H1 (cell line): ENCODE data around the gene ANAPC16. TPM values are rescaled to one million over a fixed set of nuclear protein-coding genes. Genes with fewer than 3 reads are reported as not detected.

Experiments
- CTCF ChIA-PET: fragments of 300-600 bp; sonication (Branson Sonifier 250); formaldehyde crosslinking; loops from one replicate; lab custom pipeline; 2021; ENCODE audit not compliant: partially characterized antibody; lab: Charles Lee
- POLR2A ChIA-PET: fragments of 300-600 bp; sonication (Branson Sonifier 250); formaldehyde crosslinking; loops from one replicate; lab custom pipeline; 2021; ENCODE audit warnings: inconsistent platforms; ENCODE audit not compliant: partially characterized antibody; lab: Charles Lee
- DNase-seq, 2 experiments: peaks; one replicate each; pipeline versions ENCODE4 v3.0.0 to v3.0.0-alpha.2; 2010 to 2022; ENCODE audit warnings: low spot score in 2 of 2, low read depth in 1 of 2, mixed read lengths in 1 of 2
- FAIRE-seq: peaks from 2 replicates; lab custom pipeline; 2011; peaks lifted over from hg19 to GRCh38; lab: Jason Lieb, UNC
- H2AFZ ChIP-seq: 2 replicates; pipeline ENCODE4 v1.8.1; 2012; ENCODE audit warnings: low read length, inconsistent platforms
- H2AK5ac ChIP-seq: 2 replicates; pipeline ENCODE4 v1.6.1; 2013; ENCODE audit warnings: low read depth, low read length
- H2BK120ac ChIP-seq: replicated peaks from 2 replicates; pipeline ENCODE3; 2013; ENCODE audit warnings: low read depth, low read length, inconsistent platforms
- H2BK12ac ChIP-seq: 2 replicates; pipeline ENCODE4 v1.6.1; 2013; ENCODE audit warnings: low read depth, low read length
- H2BK15ac ChIP-seq: 2 replicates; pipeline ENCODE4 v1.6.1; 2013; ENCODE audit warnings: low read length
- H2BK20ac ChIP-seq: 2 replicates; pipeline ENCODE4 v1.6.1; 2013; ENCODE audit warnings: low read length
- H2BK5ac ChIP-seq: 2 replicates; pipeline ENCODE4 v1.6.1; 2013; ENCODE audit warnings: low read depth, low read length
- H3K14ac ChIP-seq: 2 replicates; pipeline ENCODE4 v1.6.1; 2013; ENCODE audit warnings: inconsistent platforms; ENCODE audit not compliant: insufficient read length
- H3K18ac ChIP-seq: 2 replicates; pipeline ENCODE4 v1.6.1; 2013; ENCODE audit warnings: low read length; ENCODE audit errors: extremely low read depth
- H3K23ac ChIP-seq: 2 replicates; pipeline ENCODE4 v1.6.1; 2013; ENCODE audit warnings: inconsistent platforms; ENCODE audit not compliant: insufficient read length
- H3K23me2 ChIP-seq: 2 replicates; pipeline ENCODE4 v1.6.1; 2013; ENCODE audit warnings: low read depth, low read length
- H3K27ac ChIP-seq: 2 replicates; pipeline ENCODE4 v1.6.1; 2011; ENCODE audit warnings: low read depth, low read length, inconsistent platforms
- H3K27me3 ChIP-seq, 4 experiments: replicated peaks in 1 of 4; 1 replicate in 1 of 4; 2 replicates in 3 of 4; pipeline versions ENCODE4 v1.6.1 to v1.8.1; 2011 to 2013; ENCODE audit warnings: low read length in 3 of 4, mild to moderate bottlenecking in 3 of 4, inconsistent platforms in 2 of 4, mixed read lengths in 2 of 4, moderate library complexity in 1 of 4; ENCODE audit not compliant: control insufficient read depth in 3 of 4, insufficient read depth in 3 of 4; ENCODE audit errors: extremely low read depth in 1 of 4
- H3K36me3 ChIP-seq, 4 experiments: 2 replicates each; pipeline versions ENCODE4 v1.6.1 to v1.8.1; 2011 to 2013; ENCODE audit warnings: mild to moderate bottlenecking in 4 of 4, low read length in 3 of 4, moderate library complexity in 2 of 4, control low read depth in 1 of 4, inconsistent platforms in 1 of 4; ENCODE audit not compliant: insufficient read depth in 4 of 4, control insufficient read depth in 2 of 4
- H3K4ac ChIP-seq: replicated peaks from 2 replicates; pipeline ENCODE3; 2013; ENCODE audit warnings: low read length, low read depth, mixed read lengths, inconsistent platforms; ENCODE audit not compliant: insufficient read length
- H3K4me1 ChIP-seq, 4 experiments: replicated peaks in 1 of 4; 1 replicate in 1 of 4; 2 replicates in 3 of 4; pipeline versions ENCODE4 v1.6.1 to v1.8.1; 2011 to 2013; ENCODE audit warnings: low read length in 3 of 4, inconsistent platforms in 2 of 4, mixed read lengths in 1 of 4; ENCODE audit not compliant: insufficient read depth in 4 of 4, control insufficient read depth in 3 of 4
- H3K4me2 ChIP-seq, 2 experiments: 2 replicates each; pipeline versions ENCODE4 v1.6.1 to v1.8.1; 2011 to 2013; ENCODE audit warnings: low read depth in 2 of 2, low read length in 2 of 2, control low read depth in 1 of 2, inconsistent platforms in 1 of 2, mild to moderate bottlenecking in 1 of 2; ENCODE audit not compliant: insufficient read depth in 1 of 2
- H3K4me3 ChIP-seq, 4 experiments: fragments of 200-600, 300-600 bp in 1 of 4; sonication (generic), shearing (Covaris generic), sonication (Bioruptor Twin) in 1 of 4; 2 replicates each; pipeline versions ENCODE4 v1.5.1 to v1.8.1; 2011 to 2016; ENCODE audit warnings: low read length in 4 of 4, low read depth in 3 of 4, control low read depth in 2 of 4, inconsistent platforms in 2 of 4, mild to moderate bottlenecking in 2 of 4, mixed read lengths in 1 of 4, moderate library complexity in 1 of 4; ENCODE audit not compliant: insufficient read depth in 2 of 4; ENCODE audit errors: extremely low read depth in 1 of 4
- H3K56ac ChIP-seq: replicated peaks from 2 replicates; pipeline ENCODE3; 2013; ENCODE audit warnings: low read depth, mild to moderate bottlenecking, mixed read lengths, low read length, inconsistent platforms; ENCODE audit not compliant: insufficient read length
- H3K79me1 ChIP-seq: 2 replicates; pipeline ENCODE4 v1.6.1; 2013; ENCODE audit warnings: low read depth, low read length, control low read depth
- H3K79me2 ChIP-seq, 2 experiments: 2 replicates each; pipeline versions ENCODE4 v1.6.1 to v1.8.1; 2012 to 2013; ENCODE audit warnings: low read length in 2 of 2, mild to moderate bottlenecking in 2 of 2, inconsistent platforms in 1 of 2; ENCODE audit not compliant: insufficient read depth in 2 of 2, control insufficient read depth in 1 of 2
- H3K9ac ChIP-seq, 4 experiments: replicated peaks in 1 of 4; 1 replicate in 1 of 4; 2 replicates in 3 of 4; pipeline versions ENCODE4 v1.6.1 to v1.8.1; 2011 to 2013; ENCODE audit warnings: low read depth in 3 of 4, low read length in 3 of 4, control low read depth in 2 of 4, mild to moderate bottlenecking in 2 of 4, moderate library complexity in 2 of 4, inconsistent platforms in 1 of 4; ENCODE audit errors: extremely low read depth in 1 of 4
- H3K9me3 ChIP-seq, 2 experiments: 2 replicates each; pipeline versions ENCODE4 v1.6.1 to v1.8.1; 2012 to 2013; ENCODE audit warnings: mild to moderate bottlenecking in 2 of 2, moderate library complexity in 2 of 2, control low read depth in 1 of 2, inconsistent platforms in 1 of 2, low read depth in 1 of 2, low read length in 1 of 2, mixed read lengths in 1 of 2; ENCODE audit not compliant: insufficient read depth in 2 of 2
- H4K20me1 ChIP-seq, 2 experiments: replicated peaks in 1 of 2; 2 replicates each; pipeline versions ENCODE3 to v1.8.1; 2011 to 2013; ENCODE audit warnings: inconsistent platforms in 2 of 2, low read length in 2 of 2, mild to moderate bottlenecking in 1 of 2; ENCODE audit not compliant: insufficient read depth in 2 of 2, control insufficient read depth in 1 of 2
- H4K5ac ChIP-seq: 2 replicates; pipeline ENCODE4 v1.6.1; 2013; ENCODE audit warnings: low read length, low read depth, mixed read lengths, inconsistent platforms; ENCODE audit not compliant: insufficient read length
- H4K8ac ChIP-seq: 2 replicates; pipeline ENCODE4 v1.8.0; 2013; ENCODE audit warnings: mild to moderate bottlenecking, moderate library complexity, low read length, inconsistent platforms; ENCODE audit not compliant: insufficient read depth; ENCODE audit errors: extremely low read depth
- H4K91ac ChIP-seq: replicated peaks from 2 replicates; pipeline ENCODE3; 2013; ENCODE audit warnings: low read length, mixed read lengths, inconsistent platforms; ENCODE audit not compliant: insufficient read length
- CBX5 ChIP-seq: fragments of 300-800, 300-1000 bp; sonication (generic); IDR thresholded peaks from 2 replicates; pipeline ENCODE4 v1.7.1; 2016; ENCODE audit warnings: antibody characterized with exemption, low read length, low read depth
- CHD1 ChIP-seq: IDR thresholded peaks from 2 replicates; pipeline ENCODE4 v1.6.1; 2012; ENCODE audit warnings: low read depth, low read length, improper control_type of control experiment
- CHD2 ChIP-seq: IDR thresholded peaks from 2 replicates; pipeline ENCODE4 v1.6.1; 2012; ENCODE audit warnings: low read length, improper control_type of control experiment
- CTBP2 ChIP-seq: IDR thresholded peaks from 2 replicates; pipeline ENCODE4 v1.7.0; 2011; ENCODE audit warnings: borderline replicate concordance, mild to moderate bottlenecking, moderate library complexity, mixed read lengths, low read length; ENCODE audit not compliant: insufficient read depth, insufficient read length
- HDAC2 ChIP-seq, 2 experiments: fragments of 300-600 bp in 1 of 2; sonication (generic) in 1 of 2; IDR thresholded peaks; 2 replicates each; pipeline ENCODE4 v1.6.1; 2011 to 2012; ENCODE audit warnings: low read depth in 2 of 2, low read length in 2 of 2, mild to moderate bottlenecking in 2 of 2, moderate library complexity in 2 of 2, borderline replicate concordance in 1 of 2, inconsistent platforms in 1 of 2
- HDAC6 ChIP-seq: IDR thresholded peaks from one replicate; pipeline ENCODE4 v1.7.1; 2012; ENCODE audit warnings: low read depth, mild to moderate bottlenecking, inconsistent platforms, low read length, moderate library complexity
- MAFK ChIP-seq: IDR thresholded peaks from 2 replicates; pipeline ENCODE4 v1.6.1; 2012; ENCODE audit warnings: low read depth, mild to moderate bottlenecking, improper control_type of control experiment, low read length
- SIRT6 ChIP-seq: IDR thresholded peaks from one replicate; pipeline ENCODE4 v1.7.1; 2012; ENCODE audit warnings: low read length, inconsistent platforms
- SIX5 ChIP-seq: IDR thresholded peaks from 2 replicates; pipeline ENCODE4 v1.6.1; 2011; ENCODE audit warnings: mild to moderate bottlenecking, low read depth, low read length
- SP2 ChIP-seq: IDR thresholded peaks from 2 replicates; pipeline ENCODE4 v1.6.1; 2012; ENCODE audit warnings: mild to moderate bottlenecking, low read length, inconsistent platforms
- TCF12 ChIP-seq: IDR thresholded peaks from 2 replicates; pipeline ENCODE4 v1.6.1; 2011; ENCODE audit warnings: low read depth, mild to moderate bottlenecking, low read length
- WGBS, 2 experiments: shearing (Covaris generic) in 1 of 2; methylation state at CpG; one replicate each; pipeline versions ENCODE4 v1.1.6 to v1.1.7; 2013 to 2015; ENCODE audit warnings: low lambda C conversion rate in 2 of 2, mixed read lengths in 2 of 2, inconsistent platforms in 1 of 2, low coverage in 1 of 2, missing lambda C conversion rate in 1 of 2; ENCODE audit not compliant: insufficient replicate concordance in 2 of 2, insufficient coverage in 1 of 2, insufficient read length in 1 of 2; ENCODE audit errors: extremely low coverage in 1 of 2, missing lambda C conversion rate in 1 of 2; 5-methylcytosine and 5-hydroxymethylcytosine counted together
- polyA plus RNA-seq, 7 experiments: library from polyadenylated mRNA; depleted of rRNA in 3 of 7; stranded (reverse) in 5 of 7; unstranded in 2 of 7; fragments of >200 nt in 5 of 7; fragments of 200-250 nt in 2 of 7; gene quantifications; 1 replicate in 5 of 7; 2 replicates in 1 of 7; 4 replicates in 1 of 7; pipeline versions ENCODE4 v1.2.1 to v1.2.3, GENCODE V29; 2011 to 2013; ENCODE audit warnings: missing spikeins in 2 of 7, mixed read lengths in 2 of 7
- total RNA-seq: library from RNA; stranded (reverse); fragmentation: NEBNext Ultra II Directional; extraction: Animal tissue kit (Norgen Biotek cat#: 25700); gene quantifications from 2 replicates; pipeline ENCODE4 v1.2.1, GENCODE V29; 2021

ANAPC16 gene
- total and polyA plus RNA-seq, 2 of the 8 experiments (the other 6 are each of a cell fraction or from before 2014, with no cell fraction given), result 53.1 to 57.4 TPM

DNA sequence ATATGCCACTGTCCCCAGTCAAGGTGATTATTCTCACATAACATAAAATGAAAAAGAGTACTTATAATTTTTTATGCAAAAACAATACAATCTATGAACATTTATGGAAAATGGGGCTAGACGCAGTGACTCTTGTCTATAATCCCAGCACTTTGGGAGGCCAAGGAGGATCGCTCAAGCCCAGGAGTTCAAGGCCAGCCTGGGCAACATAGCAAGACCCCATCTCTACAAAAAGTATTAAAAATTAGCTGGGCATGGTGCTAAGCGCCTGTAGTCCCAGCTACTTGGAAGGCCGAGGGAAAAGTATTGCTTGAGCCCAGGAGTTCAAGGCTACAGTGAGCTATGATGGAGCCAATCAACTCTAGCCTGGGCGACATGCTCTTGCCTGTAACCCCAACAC, 14.5 kb upstream of the ANAPC16 start:
- Histone ChIP-seq H3K36me3 (peaks cover 2 to 14% (median 4%) of the 10 kb centered on the region in 4 experiments; a peak in 3 of 8 replicates), H2BK12ac (no peak overlapping the region), H3K9ac (no peak overlapping the region), H4K20me1 (no peaks in the 10 kb centered on the region), H4K8ac (no peak overlapping the region), H3K4me3 (no peak overlapping the region), H3K27me3 (no peaks in the 10 kb centered on the region), H3K79me1 (no peaks in the 10 kb centered on the region), H3K18ac (no peak overlapping the region), H2BK20ac (no peak overlapping the region), H3K14ac (no peak overlapping the region), H2AK5ac (no peak overlapping the region), H4K91ac (no peak overlapping the region), H3K56ac (no peak overlapping the region), H3K27ac (no peak overlapping the region), H3K9me3 (no peaks in the 10 kb centered on the region), H3K23ac (no peak overlapping the region), H3K79me2 (no peaks in the 10 kb centered on the region), H2AFZ (no peak overlapping the region), H2BK15ac (no peak overlapping the region), H3K4ac (no peak overlapping the region), H2BK120ac (no peak overlapping the region), H2BK5ac (no peak overlapping the region), H3K4me1 (no peaks in the 10 kb centered on the region), H4K5ac (no peak overlapping the region), H3K4me2 (no peak overlapping the region), H3K23me2 (no peaks in the 10 kb centered on the region)
- no peak for FAIRE-seq
- TF ChIP-seq CBX5, result no peak
- TF ChIP-seq SIRT6, result no peak
- no peak for TF ChIP-seq HDAC2 (IDR thresholded peaks at IDR 0.05; ENCODE audit: borderline replicate concordance in 1 of 2, low read depth in 2 of 2, low read length in 2 of 2)
- TF ChIP-seq HDAC6, result no peak
- TF ChIP-seq SIX5, result no peak
- TF ChIP-seq CTBP2, result no peak
- no peak for TF ChIP-seq TCF12
- no peak for TF ChIP-seq CHD2
- TF ChIP-seq MAFK, result no peak
- TF ChIP-seq CHD1, result no peak
- TF ChIP-seq SP2, result no peak
- 93% methylated on average over 5 of the region's 5 CpGs; no CpG with 5 or more reads in 1 of the 2 experiments for WGBS, 2 experiments
- CTCF ChIA-PET, result interaction anchor here (0.6 to 1.5 kb wide), 5 partner anchors 11 to 212 kb away, joined by 3 to 5 read pairs (median 3); partner anchors contain the start of gene DDIT4
- DNase-seq, result no peak
- POLR2A ChIA-PET, result interaction anchor here (0.8 kb wide), 1 partner anchor 14 kb away, joined by 3 read pairs; the partner anchor contains the start of gene ANAPC16
